ENCODE measurements around the gene KCNQ5.

The KCNQ5 gene

DNA sequence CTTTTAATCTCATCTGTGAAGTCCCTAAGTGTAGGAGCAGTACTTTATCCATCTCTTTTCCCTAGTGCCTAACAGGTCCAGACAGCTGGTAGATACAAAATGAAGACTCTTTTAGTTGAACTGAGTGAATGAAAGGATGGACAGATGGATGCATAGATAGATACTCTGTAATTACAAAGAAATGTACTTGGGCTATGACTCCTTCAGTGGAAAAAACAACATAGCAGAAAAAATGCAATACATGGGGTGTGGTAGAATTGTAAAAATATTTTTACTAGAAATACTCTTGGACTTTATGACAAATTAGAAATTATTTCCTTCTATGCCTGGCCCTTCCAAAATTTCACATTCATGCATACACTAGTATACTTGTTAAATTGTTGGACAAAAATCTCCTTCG lies 29.3 kb downstream of the KCNQ5 start:
- no peak overlapping the region for H3K4me2 ChIP-seq (ENCODE audit: low read length)
- H3K79me2 ChIP-seq (ENCODE audit: control insufficient read depth, low read length) = peaks cover 99% of the 10 kb centered on the region
- no peak overlapping the region for H3K27ac ChIP-seq (ENCODE audit: low read depth, low read length)
- no peak overlapping the region for H3K4me3 ChIP-seq (ENCODE audit: low read length)
- H3F3A ChIP-seq (ENCODE audit: control insufficient read depth, insufficient read depth) = no peaks in the 10 kb centered on the region
- no peaks in the 10 kb centered on the region for H3K9me2 ChIP-seq (replicated peaks; ENCODE audit: control insufficient read depth, low read length)
- H3K27me3 ChIP-seq (ENCODE audit: control insufficient read depth, low read length) = no peaks in the 10 kb centered on the region
- H3K36me3 ChIP-seq (ENCODE audit: control insufficient read depth, low read length) = peaks cover 48% of the 10 kb centered on the region
- TF ChIP-seq, protein P1, sequence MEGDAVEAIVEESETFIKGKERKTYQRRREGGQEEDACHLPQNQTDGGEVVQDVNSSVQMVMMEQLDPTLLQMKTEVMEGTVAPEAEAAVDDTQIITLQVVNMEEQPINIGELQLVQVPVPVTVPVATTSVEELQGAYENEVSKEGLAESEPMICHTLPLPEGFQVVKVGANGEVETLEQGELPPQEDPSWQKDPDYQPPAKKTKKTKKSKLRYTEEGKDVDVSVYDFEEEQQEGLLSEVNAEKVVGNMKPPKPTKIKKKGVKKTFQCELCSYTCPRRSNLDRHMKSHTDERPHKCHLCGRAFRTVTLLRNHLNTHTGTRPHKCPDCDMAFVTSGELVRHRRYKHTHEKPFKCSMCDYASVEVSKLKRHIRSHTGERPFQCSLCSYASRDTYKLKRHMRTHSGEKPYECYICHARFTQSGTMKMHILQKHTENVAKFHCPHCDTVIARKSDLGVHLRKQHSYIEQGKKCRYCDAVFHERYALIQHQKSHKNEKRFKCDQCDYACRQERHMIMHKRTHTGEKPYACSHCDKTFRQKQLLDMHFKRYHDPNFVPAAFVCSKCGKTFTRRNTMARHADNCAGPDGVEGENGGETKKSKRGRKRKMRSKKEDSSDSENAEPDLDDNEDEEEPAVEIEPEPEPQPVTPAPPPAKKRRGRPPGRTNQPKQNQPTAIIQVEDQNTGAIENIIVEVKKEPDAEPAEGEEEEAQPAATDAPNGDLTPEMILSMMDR (IDR thresholded peaks at IDR 0.05; ENCODE audit: low read depth, low read length, poor library complexity, severe bottlenecking) = no peak
- TF ChIP-seq EZH2phosphoT487 (IDR thresholded peaks at IDR 0.05; ENCODE audit: borderline replicate concordance, low read length) = no peak
- no peaks in the 10 kb centered on the region for H3K9me3 ChIP-seq (ENCODE audit: control insufficient read depth, insufficient read depth, low read length)
- H3K4me1 ChIP-seq (ENCODE audit: control insufficient read depth, low read length) = peaks cover 56% of the 10 kb centered on the region
- peaks cover 11% of the 10 kb centered on the region for H4K20me1 ChIP-seq (ENCODE audit: control insufficient read depth, insufficient read depth, low read depth, low read length)

DNA sequence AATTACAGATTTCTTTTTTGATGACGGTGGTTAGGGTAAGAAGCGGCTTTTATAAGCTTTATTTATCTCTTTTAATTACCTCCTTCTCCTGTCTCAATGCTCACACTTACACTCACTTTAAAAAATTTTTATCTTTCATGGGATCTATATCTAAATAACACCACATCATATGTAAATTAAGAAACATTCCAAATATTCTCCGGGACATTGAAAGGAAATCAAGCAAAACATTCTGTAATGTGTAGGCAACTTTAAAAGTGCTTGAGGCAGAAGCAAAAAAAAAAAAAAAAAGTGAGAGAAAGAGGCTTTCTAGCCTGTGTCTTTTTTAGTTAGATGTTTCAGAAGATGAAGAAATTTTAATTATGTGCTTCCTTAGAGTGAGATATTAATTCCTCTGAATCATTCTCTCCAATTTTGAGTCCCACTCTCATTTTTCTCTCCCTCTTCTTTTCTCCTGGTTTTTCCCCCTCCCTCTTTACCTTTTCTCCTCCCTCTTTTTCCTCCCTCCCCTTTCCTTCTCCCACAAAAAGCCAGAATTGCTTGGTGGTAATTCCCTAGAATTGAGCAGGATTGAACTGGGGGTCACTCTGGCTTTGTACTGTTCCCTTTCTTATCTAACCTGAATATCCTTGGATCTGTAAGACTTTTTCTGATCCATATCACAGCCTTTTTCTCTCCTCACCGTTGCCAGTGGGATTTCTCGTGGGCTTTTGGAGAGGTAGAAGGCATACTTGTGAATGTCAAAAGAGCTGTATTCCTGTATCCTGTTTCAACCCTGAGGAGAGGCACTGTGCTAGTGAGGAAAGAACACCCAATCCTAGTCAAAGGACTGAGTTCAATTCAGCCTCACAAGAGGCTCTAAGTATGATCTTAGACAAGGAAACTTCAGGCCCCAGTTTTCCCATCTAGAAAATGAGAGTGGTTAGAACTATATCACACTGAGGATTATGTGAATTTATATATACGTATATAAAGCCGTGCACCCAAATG lies 30.4 kb downstream of the KCNQ5 start:
- no peak overlapping the region for H3K4me2 ChIP-seq (ENCODE audit: low read length)

DNA sequence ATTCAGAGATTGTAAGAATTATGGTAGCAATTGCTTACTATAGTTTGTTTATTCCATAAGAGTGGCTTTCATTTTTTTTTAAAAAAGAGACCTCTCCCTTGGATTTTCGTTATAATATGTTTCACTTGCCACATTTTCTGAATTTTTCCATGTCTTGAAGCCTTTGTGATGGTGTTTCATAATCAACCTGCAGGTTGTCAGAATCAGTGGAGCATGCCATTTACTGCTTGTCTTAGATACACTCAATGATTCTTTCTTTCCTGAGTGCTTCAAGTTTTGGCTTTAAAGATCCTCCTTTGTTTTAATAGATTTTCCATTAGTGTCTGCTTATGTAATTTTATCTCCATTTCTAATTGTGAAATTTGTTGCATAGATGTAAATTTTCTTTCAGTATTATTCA lies 31.2 kb downstream of the KCNQ5 start:
- Histone ChIP-seq H3K9me3 (ENCODE audit: control insufficient read depth, insufficient read depth, low read length) (no peaks in the 10 kb centered on the region), H3K4me2 (ENCODE audit: low read length) (no peak overlapping the region), H3K27ac (ENCODE audit: low read depth, low read length) (no peak overlapping the region), H3K79me2 (ENCODE audit: control insufficient read depth, low read length) (peaks cover 96% of the 10 kb centered on the region), H3K4me1 (ENCODE audit: control insufficient read depth, low read length) (peaks cover 41% of the 10 kb centered on the region), H3K36me3 (ENCODE audit: control insufficient read depth, low read length) (peaks cover 38% of the 10 kb centered on the region), H3K9me2 (replicated peaks; ENCODE audit: control insufficient read depth, low read length) (no peaks in the 10 kb centered on the region), H3K27me3 (ENCODE audit: control insufficient read depth, low read length) (no peaks in the 10 kb centered on the region), H3F3A (ENCODE audit: control insufficient read depth, insufficient read depth) (no peaks in the 10 kb centered on the region), H3K4me3 (ENCODE audit: low read length) (no peak overlapping the region), H4K20me1 (ENCODE audit: control insufficient read depth, insufficient read depth, low read depth, low read length) (peaks cover 11% of the 10 kb centered on the region)
- TF ChIP-seq EZH2phosphoT487 (IDR thresholded peaks at IDR 0.05; ENCODE audit: borderline replicate concordance, low read length) = no peak
- TF ChIP-seq, protein P1 (IDR thresholded peaks at IDR 0.05; ENCODE audit: low read depth, low read length, poor library complexity, severe bottlenecking) = no peak

More for the DNA sequence above, 30.4 kb downstream of the KCNQ5 start:
- Histone ChIP-seq H3K79me2 (ENCODE audit: control insufficient read depth, low read length) (peaks cover 96% of the 10 kb centered on the region), H4K20me1 (ENCODE audit: control insufficient read depth, insufficient read depth, low read depth, low read length) (peaks cover 11% of the 10 kb centered on the region), H3K36me3 (ENCODE audit: control insufficient read depth, low read length) (peaks cover 41% of the 10 kb centered on the region), H3K4me1 (ENCODE audit: control insufficient read depth, low read length) (peaks cover 47% of the 10 kb centered on the region), H3K27ac (ENCODE audit: low read depth, low read length) (no peak overlapping the region), H3K9me3 (ENCODE audit: control insufficient read depth, insufficient read depth, low read length) (no peaks in the 10 kb centered on the region), H3K9me2 (replicated peaks; ENCODE audit: control insufficient read depth, low read length) (no peaks in the 10 kb centered on the region), H3K4me3 (ENCODE audit: low read length) (no peak overlapping the region), H3K27me3 (ENCODE audit: control insufficient read depth, low read length) (no peaks in the 10 kb centered on the region), H3F3A (ENCODE audit: control insufficient read depth, insufficient read depth) (no peaks in the 10 kb centered on the region)
- TF ChIP-seq EZH2phosphoT487 (IDR thresholded peaks at IDR 0.05; ENCODE audit: borderline replicate concordance, low read length) = no peak
- TF ChIP-seq, protein P1 (IDR thresholded peaks at IDR 0.05; ENCODE audit: low read depth, low read length, poor library complexity, severe bottlenecking) = no peak

All from DOHH2 (cell line).